A549 (cell line): ENCODE measurements around the gene PDPN. TPM values are rescaled to one million over a fixed set of nuclear protein-coding genes. Genes with fewer than 3 reads are reported as not detected.

ENCODE experiments used
- ATAC-seq, 2 experiments: fragments of 200-7000 bp in 1 of 2; fragments of >200 bp in 1 of 2; cut with Nextera tagmentation in 1 of 2; cut with Tn5 transposase in 1 of 2; 3 replicates each; pipeline versions ENCODE4 v1.8.0 to v1.9.1; 2018 to 2020; ENCODE audit warnings: mild to moderate bottlenecking in 1 of 2, moderate library complexity in 1 of 2
- CTCF ChIA-PET: fragments of 300-600 bp; sonication (Branson Sonifier 250); formaldehyde crosslinking; extraction: SDS; loops from one replicate; lab custom pipeline; 2021; ENCODE audit warnings: antibody characterized with exemption, inconsistent platforms; lab: Yijun Ruan, JAX
- POLR2A ChIA-PET: fragments of 350-600 bp; formaldehyde crosslinking; extraction: SDS; loops from one replicate; lab custom pipeline; 2021; ENCODE audit warnings: antibody characterized with exemption, inconsistent platforms; lab: Yijun Ruan, JAX
- DNase-seq, 2 experiments: peaks; one replicate each; pipeline versions ENCODE4 v3.0.0 to v3.0.0-alpha.2; 2011 to 2016; ENCODE audit warnings: low read depth in 1 of 2, low spot score in 1 of 2
- FAIRE-seq: peaks from 2 replicates; lab custom pipeline; 2011; peaks lifted over from hg19 to GRCh38; lab: Jason Lieb, UNC
- H3K27ac ChIP-seq, 2 experiments: fragments of >200 bp; sonication (Bioruptor Twin); formaldehyde crosslinking; 3 replicates each; pipeline ENCODE4 v1.5.1; 2016 to 2017
- H3K4me1 ChIP-seq: fragments of >200 bp; sonication (Bioruptor Twin); formaldehyde crosslinking; 3 replicates; pipeline ENCODE4 v1.6.1; 2016
- H3K4me2 ChIP-seq: fragments of >200 bp; sonication (Bioruptor Twin); formaldehyde crosslinking; 3 replicates; pipeline ENCODE4 v1.6.1; 2016
- H3K4me3 ChIP-seq: fragments of >200 bp; sonication (Bioruptor Twin); formaldehyde crosslinking; 3 replicates; pipeline ENCODE4 v1.5.1; 2016
- H3K9me3 ChIP-seq: fragments of >200 bp; sonication (Bioruptor Twin); formaldehyde crosslinking; 3 replicates; pipeline ENCODE4 v1.6.1; 2016
- ATOH8 ChIP-seq: fragments of 250-450 bp; sonication (Bioruptor Pico); IDR thresholded peaks from 2 replicates; pipeline ENCODE4 v1.5.0; 2020; ENCODE audit warnings: low read depth, mild to moderate bottlenecking, moderate library complexity
- BCL3 ChIP-seq: fragments of >200 bp; sonication (Bioruptor Twin); formaldehyde crosslinking; IDR thresholded peaks from 3 replicates; pipeline ENCODE4 v1.6.1; 2016
- CBX2 ChIP-seq: fragments of 200-600 bp; sonication (generic); IDR thresholded peaks from 2 replicates; pipeline ENCODE4 v1.6.1; 2016; ENCODE audit warnings: low read depth, mild to moderate bottlenecking, borderline replicate concordance
- CTCF ChIP-seq: fragments of >200 bp; sonication (Bioruptor Twin); formaldehyde crosslinking; IDR thresholded peaks from 3 replicates; pipeline ENCODE4 v1.5.1; 2016
- E2F6 ChIP-seq: IDR thresholded peaks from 2 replicates; pipeline ENCODE4 v1.6.1; 2012; ENCODE audit warnings: low read depth, borderline replicate concordance
- EHF ChIP-seq: fragments of 250-450 bp; sonication (Bioruptor Pico); IDR thresholded peaks from 2 replicates; pipeline ENCODE4 v1.5.0; 2020; ENCODE audit warnings: mild to moderate bottlenecking
- EP300 ChIP-seq, 2 experiments: fragments of >200 bp; sonication (Bioruptor Twin); formaldehyde crosslinking; IDR thresholded peaks; 2 replicates in 1 of 2; 3 replicates in 1 of 2; pipeline ENCODE4 v1.6.1; 2016 to 2017
- FOSB ChIP-seq: fragments of 250-450 bp; sonication (Bioruptor Pico); IDR thresholded peaks from 2 replicates; pipeline ENCODE4 v1.5.0; 2020; ENCODE audit warnings: mild to moderate bottlenecking, moderate library complexity
- FOXS1 ChIP-seq: fragments of 250-450 bp; sonication (Bioruptor Pico); IDR thresholded peaks from 2 replicates; pipeline ENCODE4 v1.5.0; 2020; ENCODE audit warnings: mild to moderate bottlenecking, moderate library complexity
- GATA3 ChIP-seq: IDR thresholded peaks from 2 replicates; pipeline ENCODE4 v1.6.1; 2012; ENCODE audit warnings: borderline replicate concordance
- HDAC2 ChIP-seq: fragments of 200-600 bp; sonication (generic); IDR thresholded peaks from 2 replicates; pipeline ENCODE4 v1.6.1; 2016
- HEYL ChIP-seq: fragments of 250-450 bp; sonication (Bioruptor Pico); IDR thresholded peaks from 2 replicates; pipeline ENCODE4 v1.8.0; 2021; ENCODE audit warnings: mild to moderate bottlenecking, moderate library complexity
- JUN ChIP-seq, 2 experiments: fragments of >200 bp; sonication (Bioruptor Twin); formaldehyde crosslinking; IDR thresholded peaks; 2 replicates in 1 of 2; 3 replicates in 1 of 2; pipeline ENCODE4 v1.6.1; 2016 to 2017
- JUNB ChIP-seq: fragments of >200 bp; sonication (Bioruptor Twin); formaldehyde crosslinking; IDR thresholded peaks from 2 replicates; pipeline ENCODE4 v1.6.1; 2016
- KDM5A ChIP-seq: fragments of 200-600 bp; sonication (generic); IDR thresholded peaks from 2 replicates; pipeline ENCODE4 v1.6.1; 2016; ENCODE audit warnings: antibody characterized with exemption, mild to moderate bottlenecking
- MAX ChIP-seq: IDR thresholded peaks from 2 replicates; pipeline ENCODE4 v1.6.1; 2012
- MAZ ChIP-seq: fragments of 150-350 bp; IDR thresholded peaks from 2 replicates; pipeline ENCODE4 v1.6.1; 2014; ENCODE audit warnings: antibody characterized with exemption, low read depth, low read length, borderline replicate concordance
- MYC ChIP-seq: IDR thresholded peaks from 2 replicates; pipeline ENCODE4 v1.6.1; 2012; ENCODE audit warnings: mild to moderate bottlenecking, inconsistent platforms, low read length, improper control_type of control experiment, borderline replicate concordance
- NFE2L2 ChIP-seq: fragments of 150-350 bp; conservative IDR thresholded peaks from 2 replicates; pipeline ENCODE4 v1.6.1; 2014; ENCODE audit warnings: low read length
- NR3C1 ChIP-seq: fragments of >200 bp; sonication (Bioruptor Twin); formaldehyde crosslinking; IDR thresholded peaks from 3 replicates; pipeline ENCODE4 v1.6.1; 2017
- PBX3 ChIP-seq: IDR thresholded peaks from 2 replicates; pipeline ENCODE4 v1.6.1; 2012
- POLR2AphosphoS2 ChIP-seq: conservative IDR thresholded peaks from 2 replicates; pipeline ENCODE4 v1.6.1; 2012; ENCODE audit warnings: low read length, improper control_type of control experiment, inconsistent platforms
- RAD21 ChIP-seq, 2 experiments: fragments of >200 bp in 1 of 2; sonication (Bioruptor Twin) in 1 of 2; formaldehyde crosslinking in 1 of 2; IDR thresholded peaks in 1 of 2; conservative IDR thresholded peaks in 1 of 2; 2 replicates in 1 of 2; 3 replicates in 1 of 2; pipeline ENCODE4 v1.6.1; 2012 to 2018; ENCODE audit warnings: inconsistent platforms in 1 of 2
- RCOR1 ChIP-seq: fragments of 150-350 bp; IDR thresholded peaks from 2 replicates; pipeline ENCODE4 v1.6.1; 2014; ENCODE audit warnings: antibody characterized with exemption, low read length, low read depth
- SMC3 ChIP-seq: fragments of >200 bp; sonication (Bioruptor Twin); formaldehyde crosslinking; IDR thresholded peaks from 3 replicates; pipeline ENCODE4 v1.6.1; 2018; ENCODE audit warnings: inconsistent platforms
- SREBF2 ChIP-seq: fragments of 450-650 bp; IDR thresholded peaks from 2 replicates; pipeline ENCODE4 v1.6.1; 2014; ENCODE audit warnings: mild to moderate bottlenecking, moderate library complexity
- TP53 ChIP-seq: fragments of 250-450 bp; sonication (Bioruptor Pico); IDR thresholded peaks from 2 replicates; pipeline ENCODE4 v1.5.0; 2021; ENCODE audit warnings: mild to moderate bottlenecking, moderate library complexity
- USF2 ChIP-seq: fragments of 450-650 bp; IDR thresholded peaks from 2 replicates; pipeline ENCODE4 v1.6.1; 2014; ENCODE audit warnings: antibody characterized with exemption
- ZC3H11A ChIP-seq: fragments of 450-650 bp; IDR thresholded peaks from 2 replicates; pipeline ENCODE4 v1.6.1; 2014; ENCODE audit warnings: antibody characterized with exemption, mild to moderate bottlenecking
- ZFP36 ChIP-seq: fragments of 450-650 bp; IDR thresholded peaks from 2 replicates; pipeline ENCODE4 v1.6.1; 2014; ENCODE audit warnings: borderline replicate concordance; ENCODE audit not compliant: partially characterized antibody
- ZSCAN20 ChIP-seq: fragments of 250-450 bp; sonication (Bioruptor Pico); IDR thresholded peaks from 2 replicates; pipeline ENCODE4 v1.8.0; 2022; ENCODE audit warnings: mild to moderate bottlenecking, moderate library complexity
- WGBS: methylation state at CpG from one replicate; pipeline ENCODE4 v1.1.6; 2017; ENCODE audit errors: missing lambda C conversion rate; 5-methylcytosine and 5-hydroxymethylcytosine counted together
- polyA plus RNA-seq, 4 experiments: library from polyadenylated mRNA; depleted of rRNA in 3 of 4; stranded (reverse); fragments of >200 nt; fragmentation: RNase III in 1 of 4; extraction: RNeasy Plus Mini Kit Qiagen cat#74134 plus additional on column Dnase treatment in 1 of 4; gene quantifications; 2 replicates in 3 of 4; 3 replicates in 1 of 4; pipeline ENCODE4 v1.2.3, GENCODE V29; 2011 to 2017

Gene PDPN
- polyA plus RNA-seq, 2 of the 4 experiments (the other 2 are of a cell fraction) = not detected

GRCh38 chr1:13539683-13540082 lies 43.9 kb upstream of the PDPN start (continued):
- TF ChIP-seq TP53 (CRISPR knock-in tag) (no peak), ZFP36 (no peak), MAX (no peak), SREBF2 (no peak), CTCF (no peak), BCL3 (no peak), SMC3 (no peak), HDAC2 (no peak), MYC (no peak), JUN (IDR thresholded peaks at IDR 0.05) (no peak), EHF (CRISPR knock-in tag) (no peak)

- no peak for DNase-seq
- Histone ChIP-seq H3K4me2 (no peak overlapping the region), H3K4me1 (no peaks in the 10 kb centered on the region), H3K4me3 (no peak overlapping the region), H3K9me3 (no peaks in the 10 kb centered on the region), H3K27ac (no peak overlapping the region)
- ChIA-PET CTCF (no interaction called here), POLR2A (no interaction called here)
- 31% methylated on average over 7 of the region's 8 CpGs for WGBS
- no peak for FAIRE-seq
- TF ChIP-seq ZC3H11A (no peak), RCOR1 (no peak), USF2 (no peak), EP300 (IDR thresholded peaks at IDR 0.05) (no peak), ZSCAN20 (CRISPR knock-in tag) (no peak), CBX2 (no peak)
- no peak for ATAC-seq
Measured at GRCh38 chr1:13540866-13541265, 42.8 kb upstream of the PDPN start.

GRCh38 chr1:13541435-13542215 lies 42.0 kb upstream of the PDPN start:
- no peaks in the 10 kb centered on the region for H3K4me1 ChIP-seq
- no peaks in the 10 kb centered on the region for H3K9me3 ChIP-seq
- FAIRE-seq (no peak), DNase-seq (no peak), ATAC-seq (no peak)
- 47% methylated on average over 12 of the region's 13 CpGs for WGBS
- no peak overlapping the region for H3K4me3 ChIP-seq
- CTCF ChIA-PET = interaction anchor here (0.6 kb wide), 1 partner anchor 10 kb away, joined by 3 read pairs; no protein-coding TSS in a partner anchor
- POLR2A ChIA-PET = no interaction called here
- H3K4me2 ChIP-seq = no peak overlapping the region
- TF ChIP-seq GATA3 (no peak), HDAC2 (no peak), JUNB (no peak), MAZ (no peak), KDM5A (no peak), ATOH8 (CRISPR knock-in tag) (no peak), E2F6 (no peak), NR3C1 (no peak), POLR2AphosphoS2 (no peak), JUN (IDR thresholded peaks at IDR 0.05) (no peak), FOSB (CRISPR knock-in tag) (no peak), FOXS1 (CRISPR knock-in tag) (no peak), PBX3 (no peak), HEYL (CRISPR knock-in tag) (no peak), SMC3 (no peak), RAD21 (conservative IDR thresholded peaks at IDR 0.05 in 1 of 2, IDR thresholded peaks at IDR 0.05 in 1 of 2) (no peak), NFE2L2 (no peak)
- H3K27ac ChIP-seq = no peak overlapping the region
